T-helper 22 cell (primary cell): ENCODE results near the gene STARD13.

Experiments used
- DNase-seq: peaks from one replicate; pipeline ENCODE4 v3.0.0-alpha.2; 2020; ENCODE audit warnings: low read depth

Gene STARD13

DNA sequence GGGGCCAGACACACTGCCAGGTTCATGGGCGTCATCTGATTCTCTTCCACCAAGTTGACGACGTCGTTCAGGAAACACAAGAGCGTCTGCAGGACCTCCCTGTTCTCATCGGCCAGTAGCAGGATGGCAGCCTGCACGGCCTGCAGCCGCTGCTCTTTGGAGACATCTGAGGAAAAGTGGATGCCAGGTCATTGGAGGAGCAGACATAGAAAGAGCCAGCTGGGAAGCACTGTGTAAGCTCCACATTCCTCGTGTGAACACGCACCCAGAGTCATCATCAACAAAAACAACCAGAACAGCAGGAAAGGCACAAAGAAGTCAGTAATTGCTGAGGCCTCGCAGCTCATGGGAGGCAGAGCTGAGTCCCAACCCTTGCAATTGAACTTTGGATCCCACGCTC, 172.8 kb downstream of the STARD13 start:
- DNase-seq: no peak

- DNase-seq: no peak
These were observed 174.0 kb downstream of the STARD13 start for GRCh38 chr13:33111414-33112110.

DNA sequence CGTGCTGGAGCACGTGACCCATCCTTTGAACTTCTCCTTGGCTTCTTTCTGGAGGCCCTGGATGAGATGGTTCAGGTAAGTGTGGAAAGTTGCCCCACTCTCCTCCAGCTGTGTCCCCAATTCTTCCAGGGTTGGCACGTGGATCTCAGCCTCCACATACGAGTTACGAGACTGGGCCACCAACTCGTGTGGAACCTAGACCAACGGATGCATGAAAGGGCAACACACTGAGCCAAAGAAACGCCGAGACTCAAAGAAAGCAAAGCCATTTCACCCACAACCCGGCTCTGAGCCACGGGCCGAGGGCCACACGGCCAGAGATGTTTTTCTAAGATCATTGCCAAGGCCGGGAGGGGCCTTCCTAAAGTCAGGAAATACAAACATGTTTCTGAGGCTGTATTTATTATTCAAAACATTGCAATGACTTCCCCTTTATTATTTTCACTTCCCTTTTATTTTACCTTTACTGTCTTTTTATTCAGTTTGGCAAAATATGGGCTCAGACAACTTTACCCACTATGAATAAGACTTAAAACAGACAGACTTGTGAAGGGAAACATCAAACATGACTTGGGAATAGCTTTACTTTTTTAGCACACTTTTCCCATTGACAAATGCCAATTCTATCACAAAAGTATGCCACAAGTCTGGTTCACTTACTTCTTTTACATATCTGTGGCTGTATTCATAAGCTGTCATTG, 174.7 kb downstream of the STARD13 start:
- no peak for DNase-seq

DNA sequence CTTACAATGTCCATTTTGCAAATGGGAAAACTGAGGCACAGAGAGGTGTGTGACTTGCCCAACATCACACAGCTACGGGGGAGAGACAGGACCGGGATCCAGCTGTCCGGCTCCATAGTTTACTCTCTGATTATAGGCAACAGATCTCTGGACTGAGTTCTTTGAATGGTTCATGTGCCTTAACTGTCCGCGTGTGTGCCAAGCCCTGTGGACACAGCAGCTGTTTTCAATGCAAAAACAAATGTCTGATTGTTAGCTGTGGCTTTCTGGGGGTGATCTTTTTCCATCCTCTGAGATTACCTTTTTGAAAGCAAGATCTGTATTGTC, 175.2 kb downstream of the STARD13 start:
- DNase-seq: no peak

- DNase-seq: no peak
These were observed 175.8 kb downstream of the STARD13 start for GRCh38 chr13:33109801-33110200.

- no peak for DNase-seq
These were observed 176.3 kb downstream of the STARD13 start for GRCh38 chr13:33109271-33109697.

GRCh38 chr13:33108620-33109019, 176.9 kb downstream of the STARD13 start:
- no peak for DNase-seq

GRCh38 chr13:33107361-33107760, 178.2 kb downstream of the STARD13 start:
- no peak for DNase-seq

GRCh38 chr13:33106656-33107360, 178.7 kb downstream of the STARD13 start:
- DNase-seq: no peak

GRCh38 chr13:33105387-33106005, 180.1 kb downstream of the STARD13 start:
- no peak for DNase-seq

- DNase-seq: no peak
These were observed 182.1 kb downstream of the STARD13 start for GRCh38 chr13:33103457-33103856.

- DNase-seq: no peak
These were observed 183.7 kb downstream of the STARD13 start for GRCh38 chr13:33101835-33102234.

GRCh38 chr13:33100886-33101285, 184.7 kb downstream of the STARD13 start:
- no peak for DNase-seq

DNA sequence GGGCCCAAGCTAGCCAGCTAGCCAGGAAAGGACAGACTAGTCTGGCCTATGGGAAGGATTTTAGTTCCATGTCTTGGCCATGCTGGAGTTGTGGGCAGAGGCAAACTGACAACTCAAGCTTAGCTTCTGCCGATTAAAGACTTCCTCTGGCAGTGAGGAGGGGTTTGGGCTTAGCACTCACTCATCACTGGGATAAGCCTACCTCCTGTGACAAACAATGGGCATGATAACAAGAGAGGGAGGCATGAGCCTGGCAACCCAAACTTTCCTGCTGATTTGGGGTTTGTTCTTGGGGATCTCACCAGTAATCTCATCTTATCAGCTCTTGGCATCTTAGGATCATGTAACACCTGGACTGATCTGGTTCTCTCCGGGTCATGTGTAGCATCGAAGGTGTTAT, 185.7 kb downstream of the STARD13 start:
- no peak for DNase-seq

DNA sequence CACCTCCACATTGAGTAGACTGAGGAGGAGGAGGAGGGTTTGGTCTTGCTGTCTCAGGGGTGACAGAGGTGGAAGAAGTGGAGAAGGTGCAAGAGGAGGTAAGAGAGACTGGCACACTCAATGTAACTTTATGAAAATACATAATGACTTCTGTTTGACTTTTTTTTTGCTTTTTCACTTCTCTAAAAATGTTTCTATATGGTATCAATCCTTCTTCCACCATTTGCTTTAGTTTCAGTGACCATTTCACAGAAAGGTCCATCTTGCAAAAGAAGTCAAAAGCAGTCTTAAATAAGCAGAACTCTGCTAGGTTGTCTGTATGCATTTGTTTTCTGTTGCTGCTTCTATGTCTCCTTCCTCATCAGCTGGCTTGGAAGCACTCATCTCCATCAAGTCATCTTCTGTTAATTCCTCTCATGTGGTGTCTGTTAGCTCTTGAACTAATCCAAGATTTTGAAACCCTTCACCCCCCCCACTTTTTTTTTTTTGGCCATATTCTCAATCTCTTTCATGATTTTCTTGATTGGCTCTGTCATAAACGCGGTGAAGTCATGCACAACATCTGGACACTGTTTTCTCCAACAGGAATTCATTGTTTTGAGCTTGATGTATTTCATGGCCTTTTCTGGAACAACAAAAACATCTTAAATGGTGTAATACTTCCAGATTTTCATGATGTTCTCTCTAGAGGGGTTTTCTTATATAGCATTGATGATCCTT, 188.5 kb downstream of the STARD13 start:
- no peak for DNase-seq

- no peak for DNase-seq
These were observed 193.2 kb downstream of the STARD13 start for GRCh38 chr13:33092073-33092987.

DNA sequence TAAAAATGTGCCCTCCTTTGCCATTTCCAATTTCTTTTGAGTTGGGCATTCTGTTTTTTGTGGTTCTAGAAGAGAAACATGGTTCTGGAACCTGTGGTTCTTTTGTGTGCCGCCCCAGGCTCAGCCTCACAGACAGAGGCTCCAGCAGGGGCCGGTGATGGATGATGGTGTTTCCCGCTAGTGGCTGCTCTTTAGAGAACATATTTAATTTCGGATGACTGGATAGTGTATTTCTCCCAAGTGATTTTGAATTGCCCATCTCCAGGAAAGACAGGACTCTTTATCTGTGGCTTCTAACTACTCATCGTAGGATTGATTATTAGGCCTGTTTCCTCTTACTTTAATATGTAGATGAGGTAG, 194.2 kb downstream of the STARD13 start:
- DNase-seq: no peak

DNA sequence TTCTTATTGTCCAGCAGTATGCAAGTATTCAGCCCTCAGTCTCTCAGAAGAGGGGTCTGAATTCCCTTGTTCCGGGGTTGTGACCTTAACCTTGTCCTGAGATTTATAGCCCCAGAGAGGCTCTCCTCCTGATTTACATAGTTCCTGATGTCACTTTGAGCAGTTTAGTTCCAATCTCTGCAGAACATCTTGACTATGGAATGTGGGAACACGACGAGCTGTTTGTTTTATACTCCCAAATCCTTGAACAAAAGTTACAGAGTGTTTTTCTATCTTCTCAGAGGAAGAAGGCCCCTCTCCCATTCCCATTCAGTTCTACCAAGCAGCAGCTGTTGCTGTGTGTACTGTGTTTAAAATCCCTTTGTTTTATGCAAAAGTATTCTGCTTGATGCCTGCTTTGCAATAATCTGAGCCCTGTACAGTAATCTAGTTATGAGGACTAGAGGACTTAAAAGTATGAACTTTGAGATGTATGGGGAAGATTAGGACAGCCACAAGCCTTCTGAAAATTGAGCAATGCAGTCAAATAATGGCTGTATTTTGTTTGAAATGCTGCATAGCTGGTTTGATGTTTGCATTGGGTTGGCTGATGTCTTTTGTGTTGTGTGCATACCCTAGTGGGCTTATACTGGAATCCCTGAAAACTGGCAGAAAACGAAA, 194.7 kb downstream of the STARD13 start:
- DNase-seq: no peak

GRCh38 chr13:33089311-33089710, 196.2 kb downstream of the STARD13 start:
- no peak for DNase-seq

DNA sequence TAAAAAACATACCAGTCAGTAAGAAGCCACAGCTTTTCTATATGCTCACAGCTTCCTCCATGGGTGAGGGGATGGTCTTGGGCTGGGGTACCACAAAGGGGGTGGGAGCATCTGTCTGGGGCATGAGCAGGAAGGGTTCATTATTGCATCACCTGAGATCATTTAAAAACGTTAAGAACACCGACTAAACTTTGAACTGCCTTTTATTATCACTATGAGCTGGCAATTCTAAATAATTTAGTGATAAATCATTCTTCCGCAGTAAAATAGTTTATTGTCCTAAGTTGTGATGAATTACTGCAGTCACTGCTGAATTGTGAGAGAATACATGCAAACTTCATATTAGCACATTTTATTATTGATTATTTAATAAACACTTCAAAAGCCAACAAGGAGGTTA, 197.8 kb downstream of the STARD13 start:
- no peak for DNase-seq

GRCh38 chr13:33087091-33087490, 198.5 kb downstream of the STARD13 start:
- no peak for DNase-seq
